Measurements from ENCODE around the gene SLC6A18. TPM values are rescaled to one million over a fixed set of nuclear protein-coding genes. Genes with fewer than 3 reads are reported as not detected.

SLC6A18 gene
- total RNA-seq, 1 experiment from 2014 or later = not detected

DNA sequence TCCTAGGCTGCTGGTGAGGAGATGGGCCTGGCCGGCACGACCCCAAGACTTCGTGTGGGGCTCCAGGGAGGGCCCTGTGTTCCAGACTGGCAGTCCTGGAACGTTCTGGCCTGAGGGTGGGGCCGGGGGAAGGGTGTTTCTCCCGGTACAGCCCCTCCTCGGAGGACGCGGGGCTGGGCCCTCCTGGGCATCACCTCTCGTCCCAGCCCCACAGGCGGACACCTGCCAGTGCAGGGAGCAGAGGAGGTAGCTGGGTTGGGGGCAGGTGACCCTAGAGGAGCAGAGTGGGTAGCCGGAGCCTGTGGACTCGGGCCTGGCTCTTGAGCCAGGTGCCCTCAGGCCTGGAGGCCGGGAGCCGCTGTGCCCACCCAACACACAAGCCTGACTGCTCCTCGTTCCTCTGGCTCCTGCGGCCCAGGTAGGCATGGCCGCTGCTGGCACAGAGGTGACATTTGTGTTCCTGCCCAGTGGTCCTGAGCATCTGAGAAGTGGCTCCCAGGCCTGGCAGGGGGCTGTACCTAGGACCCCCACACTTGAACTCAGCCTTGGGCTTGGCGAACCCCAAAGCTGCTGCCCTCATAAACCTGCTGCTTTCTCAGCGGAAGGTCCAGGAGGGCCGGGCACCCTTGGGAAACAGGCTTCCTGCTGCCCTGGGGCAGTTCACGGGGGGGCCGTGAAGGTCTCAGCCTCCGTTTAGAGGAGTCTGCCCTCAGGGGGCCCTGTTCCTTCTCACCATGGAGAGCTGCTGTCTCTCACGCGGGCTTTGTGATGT, 23.0 kb upstream of the SLC6A18 start:
- no peak for DNase-seq (ENCODE audit: extremely low read depth, low read depth)

DNA sequence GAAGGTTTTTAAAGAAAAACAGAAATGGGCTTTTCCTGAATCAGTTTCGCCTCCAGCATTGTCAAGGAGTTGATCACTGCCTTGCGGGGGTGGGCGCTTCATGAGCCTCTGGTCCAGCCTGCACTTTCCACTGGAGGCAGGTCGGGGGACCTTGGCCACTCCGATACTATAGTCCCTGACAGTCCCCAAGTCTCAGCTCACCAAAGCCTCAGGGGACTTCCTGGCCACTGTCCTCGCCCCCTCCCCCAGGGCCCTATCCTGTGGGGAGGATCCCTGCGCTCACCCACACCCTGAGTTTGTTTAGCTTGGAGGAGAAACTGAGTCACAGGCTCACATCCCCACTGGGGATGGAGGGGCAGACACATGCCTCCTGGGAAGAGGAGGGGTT, 22.4 kb upstream of the SLC6A18 start:
- no peak for DNase-seq (ENCODE audit: extremely low read depth, low read depth)

DNA sequence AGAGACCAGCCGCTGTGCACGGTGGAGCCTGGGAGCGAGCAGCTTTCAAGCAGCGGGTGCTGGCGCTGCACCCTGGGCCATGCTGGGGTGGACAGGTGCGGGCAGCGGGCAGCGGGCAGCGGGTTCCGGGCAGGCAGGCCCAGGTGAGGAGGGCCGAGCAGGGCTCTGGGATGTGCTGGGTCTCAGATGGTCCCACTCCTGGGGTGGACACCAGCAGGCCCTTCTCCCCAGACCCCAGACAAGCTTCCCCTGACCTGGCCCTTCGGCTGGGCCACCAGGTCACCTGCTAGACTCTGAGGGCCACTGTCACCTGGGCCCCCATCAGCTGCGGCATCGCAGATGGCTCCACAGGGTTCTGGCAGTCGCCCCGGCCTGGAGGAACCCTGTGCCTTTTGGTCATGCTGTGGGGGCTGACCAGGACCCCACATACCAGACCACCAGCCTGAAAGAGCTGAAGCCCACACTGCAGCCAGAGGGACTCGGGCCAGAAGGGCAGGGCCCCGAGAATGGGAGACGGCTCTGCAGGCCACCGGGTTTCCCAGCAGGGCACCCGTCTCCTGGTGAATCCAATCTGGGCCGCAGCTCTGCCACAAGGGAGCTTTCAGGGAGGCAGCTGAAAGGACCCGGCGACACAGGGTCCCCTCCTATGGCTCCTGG, 21.7 kb upstream of the SLC6A18 start:
- DNase-seq (ENCODE audit: extremely low read depth, low read depth) = no peak

DNA sequence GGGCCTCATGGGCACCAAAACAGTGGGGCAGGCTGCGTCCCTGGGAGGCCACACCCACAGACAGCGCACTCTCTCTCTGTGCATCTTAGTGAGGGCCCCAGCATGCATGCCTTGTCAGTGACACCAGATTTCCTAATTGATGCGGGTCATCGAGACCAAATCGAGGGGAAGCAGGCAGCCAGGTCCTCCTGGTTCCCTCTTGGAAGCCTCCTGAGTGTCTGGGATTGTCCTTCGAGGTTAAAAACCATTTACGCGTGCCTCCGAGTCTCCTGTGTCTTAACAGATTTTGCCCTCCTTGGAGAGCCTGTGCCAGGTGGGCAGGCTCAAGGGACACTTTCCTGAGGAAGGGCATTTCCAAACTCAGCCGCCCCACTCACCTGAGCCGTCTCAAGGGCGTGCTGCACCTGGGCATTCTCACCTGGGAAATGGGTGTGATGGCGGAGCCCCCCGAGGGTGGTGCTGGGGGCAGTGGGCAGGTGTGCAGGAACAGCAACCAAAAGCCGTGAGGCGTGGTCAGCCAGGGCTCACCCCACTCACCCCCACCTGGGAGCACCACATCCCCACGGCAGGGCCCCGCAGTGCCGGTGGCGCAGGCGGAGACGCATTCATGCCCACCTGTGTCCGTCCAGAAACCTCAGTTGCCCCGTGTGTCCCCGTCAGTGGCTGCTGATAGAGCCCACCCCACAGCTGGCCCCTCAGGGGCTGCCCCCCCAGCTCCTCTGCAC, 21.1 kb upstream of the SLC6A18 start:
- no peak for DNase-seq (ENCODE audit: extremely low read depth, low read depth)

DNA sequence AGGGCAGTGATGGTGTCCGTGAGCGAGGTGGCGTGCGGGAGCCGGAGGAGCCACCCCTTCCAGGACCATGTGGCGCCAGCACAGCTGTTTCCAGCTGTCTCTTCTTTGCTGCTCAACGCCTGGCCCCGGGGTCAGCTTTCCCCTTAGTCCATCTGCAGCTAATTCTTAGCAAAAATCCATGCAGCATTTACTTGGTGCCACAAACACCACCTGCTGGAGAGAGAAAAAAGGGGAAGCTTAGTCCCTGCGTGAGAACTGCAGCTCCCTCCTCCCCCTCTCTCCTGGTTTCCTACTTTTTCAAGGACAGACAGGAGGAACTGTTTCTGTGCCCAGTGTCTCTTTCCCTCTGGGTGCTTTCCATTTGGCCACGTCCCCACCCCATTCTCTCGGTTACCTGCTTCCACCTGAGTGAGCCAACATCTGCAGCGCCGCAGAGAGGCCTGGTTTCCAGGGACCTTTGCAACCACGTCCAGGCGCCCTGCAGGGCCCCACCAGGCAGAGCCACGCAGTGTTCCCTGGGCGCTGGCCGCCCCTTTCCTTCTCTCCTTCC, 20.4 kb upstream of the SLC6A18 start:
- no peak for DNase-seq (ENCODE audit: extremely low read depth, low read depth)

DNA sequence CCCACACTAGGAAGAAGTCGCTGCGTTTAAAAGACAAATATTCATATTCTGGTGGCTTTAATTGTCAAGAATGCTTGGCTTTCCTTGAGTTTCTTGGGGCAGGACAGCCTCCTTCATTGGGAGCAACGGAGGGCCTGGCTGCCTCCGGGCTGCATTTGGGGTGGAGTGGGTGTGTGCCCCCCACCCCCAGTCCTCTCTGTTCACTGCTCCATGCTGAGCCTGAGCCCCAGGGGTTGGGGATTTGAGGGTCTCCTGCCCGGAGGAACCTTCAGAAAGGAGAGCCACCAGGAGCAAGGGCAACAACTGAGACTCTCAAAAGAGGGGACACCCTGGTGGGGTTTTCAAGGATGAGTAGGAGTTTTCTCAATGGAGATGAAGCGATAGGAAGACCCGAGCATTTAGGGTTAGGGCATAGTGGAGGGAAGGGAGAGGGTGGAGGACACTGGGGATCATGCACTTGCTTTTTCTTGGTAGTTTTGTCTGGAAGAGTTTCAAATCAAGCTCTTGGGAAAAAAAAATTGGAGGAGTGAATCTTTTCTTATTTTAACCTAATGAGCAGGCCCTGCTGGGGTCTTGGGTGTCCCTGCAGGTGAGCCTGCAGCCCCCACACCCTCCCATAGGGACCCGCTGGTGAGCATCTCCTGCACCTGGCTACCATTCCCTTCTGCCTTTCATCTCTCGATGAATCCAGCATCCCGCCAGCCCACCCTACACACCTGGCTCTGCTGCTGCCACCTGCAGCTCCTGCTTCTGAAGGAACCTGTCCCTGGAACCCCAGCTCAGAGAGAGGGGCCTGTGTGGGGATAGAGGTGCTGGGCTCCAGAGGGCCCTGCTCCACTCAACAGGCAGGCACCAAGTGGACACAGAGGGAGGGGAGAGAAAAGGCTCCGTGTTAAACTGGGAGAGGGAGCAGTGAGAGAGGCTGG, 19.7 kb upstream of the SLC6A18 start:
- DNase-seq (ENCODE audit: extremely low read depth, low read depth) = no peak

DNA sequence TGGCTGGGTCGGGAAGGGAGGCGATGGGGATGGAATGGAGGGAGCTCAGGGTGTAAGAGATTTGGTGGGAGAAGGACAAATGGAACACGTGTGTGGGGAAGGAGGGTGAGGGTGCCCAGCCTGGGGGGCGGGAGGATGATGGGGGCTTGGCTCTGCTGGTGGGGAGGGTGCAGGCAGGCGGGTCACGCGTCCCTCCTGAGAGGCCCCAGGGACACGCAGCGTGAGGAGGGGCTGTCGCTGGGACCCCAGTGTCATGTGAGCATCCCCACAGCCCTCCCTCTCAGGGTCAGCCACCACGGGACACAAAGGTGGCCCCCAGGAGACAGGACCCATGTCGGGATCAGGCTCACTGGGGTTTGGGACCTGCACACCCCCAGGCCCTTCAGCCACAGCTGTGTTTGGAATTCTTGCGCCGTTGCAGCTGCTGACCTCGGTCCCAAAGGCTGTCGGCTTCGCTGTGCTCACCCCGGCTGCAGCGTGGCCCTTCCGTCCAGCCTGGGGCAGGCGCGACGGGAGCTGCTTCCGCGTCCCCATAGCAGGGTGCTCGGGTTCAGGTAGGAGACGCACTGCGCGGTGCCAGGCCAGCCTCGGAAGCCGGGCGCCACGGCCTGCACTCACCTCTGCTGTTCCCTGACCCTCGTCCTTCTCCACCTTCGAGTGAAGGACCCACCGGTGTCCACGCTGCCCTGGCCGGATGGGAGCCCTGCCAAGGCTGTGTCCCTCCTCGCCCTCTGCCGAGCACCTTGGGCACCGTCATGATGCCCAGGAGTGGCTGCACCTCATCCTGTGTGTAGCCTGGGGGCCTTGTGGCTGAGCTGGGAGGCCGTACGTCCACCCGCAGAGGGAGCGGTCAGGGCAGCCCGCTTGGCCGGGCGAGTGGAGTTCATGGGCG, 18.4 kb upstream of the SLC6A18 start:
- DNase-seq (ENCODE audit: extremely low read depth, low read depth) = no peak

DNA sequence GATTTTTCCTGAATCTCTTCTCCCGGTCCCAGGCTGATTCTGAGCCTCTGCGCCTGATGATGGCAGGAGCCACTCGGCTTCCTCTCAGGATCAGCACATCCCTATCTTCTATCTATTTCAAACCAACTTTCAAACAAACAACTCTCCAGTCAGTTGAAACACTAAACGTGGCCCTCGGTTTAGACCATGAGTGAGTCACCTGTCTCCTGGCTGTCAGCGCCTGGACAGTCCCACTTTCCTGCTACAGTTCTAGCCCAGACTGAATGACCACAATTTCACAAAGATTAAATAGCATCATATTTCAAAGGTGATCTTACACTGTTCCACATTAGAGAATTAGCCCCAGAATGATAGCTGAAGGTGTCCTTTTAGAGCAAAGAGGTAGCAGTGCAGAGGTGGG, 17.6 kb upstream of the SLC6A18 start:
- DNase-seq (ENCODE audit: extremely low read depth, low read depth) = no peak

DNA sequence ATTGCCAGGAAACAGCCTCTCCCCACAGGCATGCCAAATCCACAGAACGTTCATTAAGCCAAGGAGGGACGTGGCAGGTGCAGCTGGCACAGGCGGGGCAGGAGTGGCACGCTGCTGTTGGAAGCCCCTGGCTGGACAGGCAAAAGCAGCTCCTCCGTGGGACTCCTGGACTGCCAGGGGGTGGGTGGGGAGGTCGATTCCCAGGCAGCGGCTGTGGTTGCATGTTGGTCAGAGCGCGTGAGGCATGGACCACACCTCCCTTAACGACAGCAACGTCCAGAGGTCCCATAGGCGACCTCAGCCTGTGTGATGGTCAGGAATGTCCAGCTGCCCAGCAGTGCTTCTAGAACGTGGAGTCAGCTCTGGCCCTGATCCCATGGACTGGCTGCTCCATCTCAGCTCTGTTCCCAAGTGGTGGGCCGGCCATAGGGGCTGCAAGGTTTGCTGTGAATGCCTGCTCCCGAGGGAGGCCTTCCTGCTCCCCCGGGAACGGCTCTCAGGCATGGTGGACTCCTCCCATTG, 16.9 kb upstream of the SLC6A18 start:
- no peak for DNase-seq (ENCODE audit: extremely low read depth, low read depth)

DNA sequence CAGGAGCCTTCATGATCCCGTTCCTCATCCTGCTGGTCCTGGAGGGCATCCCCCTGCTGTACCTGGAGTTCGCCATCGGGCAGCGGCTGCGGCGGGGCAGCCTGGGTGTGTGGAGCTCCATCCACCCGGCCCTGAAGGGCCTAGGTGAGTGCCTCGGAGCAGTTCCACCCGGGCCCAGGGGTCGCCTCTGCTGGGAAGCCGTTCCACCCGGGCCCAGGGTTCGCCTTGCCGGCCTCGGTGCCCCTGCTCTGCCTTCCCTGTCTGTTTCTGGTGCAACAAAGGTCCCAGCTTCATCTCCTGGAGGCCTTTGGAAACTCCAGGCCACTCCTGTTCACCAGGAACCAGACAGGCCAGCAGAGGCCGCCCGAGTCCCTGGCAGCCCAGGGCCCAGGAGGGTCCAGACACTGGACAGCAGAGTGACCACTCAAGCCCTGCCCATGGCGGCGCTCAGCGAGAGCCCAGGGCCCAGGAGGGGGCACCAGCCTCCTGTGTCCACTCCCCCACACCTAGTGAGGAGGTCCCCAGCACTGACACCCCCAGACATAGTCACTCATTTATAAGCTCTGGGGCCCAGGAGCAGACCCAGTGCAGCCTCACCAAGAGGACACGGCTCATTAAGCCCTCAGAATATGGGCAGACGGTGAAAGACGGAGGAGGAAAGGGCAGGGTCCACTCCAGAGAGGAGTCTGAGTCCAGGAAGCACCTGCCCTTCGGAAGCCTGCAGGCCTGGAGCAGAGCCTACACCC, 16.3 kb upstream of the SLC6A18 start:
- DNase-seq (ENCODE audit: extremely low read depth, low read depth) = peak; percentile 42

DNA sequence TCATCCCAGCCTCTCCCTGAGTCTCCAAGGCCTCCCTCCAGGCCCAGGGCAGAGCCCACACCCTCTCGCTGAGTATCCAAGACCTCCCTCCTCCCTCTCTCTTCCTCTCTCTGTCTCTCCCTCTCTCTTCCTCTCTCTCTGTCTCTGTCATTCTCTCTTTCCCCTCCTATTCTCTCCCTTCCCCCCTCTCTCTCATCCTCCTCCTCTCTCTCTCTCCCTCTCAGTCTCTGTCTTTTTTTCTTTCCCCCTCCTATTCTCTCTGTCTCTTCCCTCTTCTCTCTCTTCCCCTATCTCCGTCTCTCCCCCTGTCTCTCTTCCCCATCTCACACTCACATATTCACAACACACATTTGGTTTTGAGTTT, 15.7 kb upstream of the SLC6A18 start:
- DNase-seq (ENCODE audit: extremely low read depth, low read depth) = no peak

DNA sequence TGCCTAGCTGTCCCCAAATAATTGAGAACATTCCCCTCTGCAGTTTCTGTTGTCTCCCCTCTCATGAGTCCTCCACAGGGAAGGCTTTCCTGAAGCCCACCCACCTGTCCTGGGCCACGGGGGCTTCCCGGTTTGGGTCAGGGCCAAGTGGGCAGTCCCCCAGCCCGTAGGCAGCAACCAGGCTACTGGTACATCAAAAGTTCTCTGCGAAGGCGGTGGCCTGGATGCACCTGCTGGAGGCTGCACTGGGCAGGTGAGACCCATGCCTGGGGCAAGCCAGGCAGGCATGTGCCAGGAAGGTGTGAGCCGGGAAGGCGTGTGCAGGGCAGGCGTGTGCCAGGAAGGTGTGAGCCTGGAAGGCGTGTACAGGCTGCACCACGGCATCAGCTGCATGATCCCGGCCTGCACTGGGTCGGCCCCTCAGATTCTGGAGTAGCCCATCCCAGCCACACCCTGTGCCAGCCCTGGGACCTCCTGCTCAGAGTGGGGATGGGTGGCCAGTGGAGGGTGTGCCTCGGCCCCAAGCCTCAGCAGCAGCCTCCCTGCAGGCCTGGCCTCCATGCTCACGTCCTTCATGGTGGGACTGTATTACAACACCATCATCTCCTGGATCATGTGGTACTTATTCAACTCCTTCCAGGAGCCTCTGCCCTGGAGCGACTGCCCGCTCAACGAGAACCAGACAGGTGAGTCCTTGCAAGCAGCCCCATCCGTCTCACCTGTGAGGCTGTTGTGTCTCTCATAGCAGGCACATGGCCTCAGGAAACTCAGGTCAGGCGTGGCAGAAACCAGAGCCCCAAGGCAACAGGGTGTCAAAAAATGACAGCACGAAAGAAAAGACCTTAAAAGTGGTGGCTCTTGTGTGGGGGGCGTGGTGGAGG, 15.0 kb upstream of the SLC6A18 start:
- DNase-seq (ENCODE audit: extremely low read depth, low read depth) = no peak

DNA sequence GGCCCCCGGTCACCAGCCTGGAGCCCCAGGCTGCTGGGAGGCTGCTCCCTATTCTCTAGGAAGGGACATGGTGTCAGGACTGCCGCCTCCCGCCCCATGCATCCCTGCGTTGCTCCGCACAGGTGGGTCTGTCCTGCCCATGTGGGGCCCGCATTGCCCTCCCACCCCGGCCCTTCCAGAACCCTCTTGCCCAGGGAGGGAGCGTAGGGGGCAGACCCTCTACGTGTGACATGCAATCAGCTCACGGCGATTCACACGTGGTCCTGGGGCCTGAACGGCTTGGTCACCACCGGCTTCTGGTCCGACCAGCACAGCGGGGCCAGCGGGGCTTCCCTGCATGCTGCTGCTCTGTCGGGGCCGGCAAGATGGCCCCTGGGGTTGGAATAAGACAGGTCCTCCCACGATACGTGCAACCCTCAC, 14.3 kb upstream of the SLC6A18 start:
- DNase-seq (ENCODE audit: extremely low read depth, low read depth) = no peak

DNA sequence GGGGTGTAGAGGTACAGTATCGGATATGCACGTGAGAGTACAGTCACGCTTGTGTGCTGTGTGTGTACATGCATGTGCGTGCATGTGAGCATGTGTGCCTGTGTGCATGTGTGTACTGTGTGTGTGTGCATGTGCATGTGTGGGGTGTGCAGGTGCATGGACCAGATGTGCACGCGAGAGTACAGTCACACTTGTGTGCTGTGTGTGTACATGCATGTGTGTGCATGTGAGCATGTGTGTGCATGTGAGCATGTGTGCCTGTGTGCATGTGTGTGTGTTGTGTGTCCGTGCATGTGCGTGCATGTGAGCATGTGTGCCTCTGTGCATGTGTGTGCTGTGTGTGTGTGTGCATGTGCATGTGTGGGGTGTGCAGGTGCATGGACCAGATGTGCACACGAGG, 13.5 kb upstream of the SLC6A18 start:
- DNase-seq (ENCODE audit: extremely low read depth, low read depth) = no peak

DNA sequence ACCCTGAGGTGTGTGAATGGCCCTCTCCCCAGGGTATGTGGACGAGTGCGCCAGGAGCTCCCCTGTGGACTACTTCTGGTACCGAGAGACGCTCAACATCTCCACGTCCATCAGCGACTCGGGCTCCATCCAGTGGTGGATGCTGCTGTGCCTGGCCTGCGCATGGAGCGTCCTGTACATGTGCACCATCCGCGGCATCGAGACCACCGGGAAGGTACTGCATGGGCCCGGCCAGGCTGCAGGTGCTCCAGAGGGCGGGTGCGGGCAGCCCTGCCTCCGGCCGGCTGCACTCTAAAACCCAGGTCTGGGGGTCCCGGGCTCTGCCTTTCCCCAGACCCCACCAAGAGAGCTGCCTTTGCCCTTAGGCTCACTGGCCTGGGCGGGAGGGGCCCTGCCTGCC, 12.9 kb upstream of the SLC6A18 start:
- DNase-seq (ENCODE audit: extremely low read depth, low read depth) = no peak

DNA sequence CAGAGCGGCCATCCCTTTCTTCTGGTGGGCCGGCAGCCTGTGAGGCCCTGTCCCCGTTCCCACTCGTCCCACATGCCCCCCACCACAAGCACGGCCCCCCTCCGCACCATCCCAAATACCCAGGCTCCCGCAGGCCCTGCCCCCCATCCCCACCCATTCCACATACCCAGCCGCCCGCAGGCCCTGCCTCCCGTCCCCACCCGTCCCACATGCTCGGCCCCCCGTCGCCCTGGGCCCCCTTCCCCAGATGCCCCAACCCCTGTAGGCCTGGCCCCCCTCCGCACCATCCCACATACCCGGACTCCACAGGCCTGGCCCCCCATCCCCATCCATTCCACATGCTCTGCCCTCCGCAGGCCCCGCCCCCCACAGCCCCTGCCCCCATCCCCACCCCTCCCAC, 12.3 kb upstream of the SLC6A18 start:
- no peak for DNase-seq (ENCODE audit: extremely low read depth, low read depth)

DNA sequence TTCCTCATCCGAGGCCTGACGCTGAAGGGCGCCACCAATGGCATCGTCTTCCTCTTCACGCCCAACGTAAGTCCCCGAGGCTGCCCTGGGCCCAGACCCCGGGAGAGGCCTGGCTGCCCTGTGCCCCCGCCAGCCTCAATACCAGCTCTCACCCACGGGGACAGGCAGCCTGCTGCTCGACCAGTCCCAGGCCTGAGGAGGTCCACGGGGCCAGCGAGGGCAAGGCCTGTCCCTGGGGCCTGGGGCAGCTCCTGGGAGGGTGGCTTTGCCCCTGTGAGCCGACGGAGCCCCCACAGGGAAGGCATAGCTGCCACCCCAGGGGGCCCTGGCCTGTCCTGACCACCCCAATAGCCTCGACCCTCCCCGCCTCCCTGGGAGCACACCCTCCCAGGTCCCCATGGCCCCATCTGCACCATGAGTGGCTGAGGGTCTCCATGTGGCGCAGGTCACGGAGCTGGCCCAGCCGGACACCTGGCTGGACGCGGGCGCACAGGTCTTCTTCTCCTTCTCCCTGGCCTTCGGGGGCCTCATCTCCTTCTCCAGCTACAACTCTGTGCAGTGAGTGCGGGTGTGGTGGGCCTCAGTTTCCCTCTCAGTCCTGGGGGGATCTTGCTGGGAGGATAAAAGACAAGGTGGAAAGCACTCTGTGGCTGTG, 11.5 kb upstream of the SLC6A18 start:
- DNase-seq (ENCODE audit: extremely low read depth, low read depth) = no peak

All from NCI-H460 (cell line).